HS-27A (cell line): ENCODE measurements around the gene MOCOS.
"Not testable (repeated sequence)": the region's sequence is repeated elsewhere in the genome, so short reads cannot be mapped to it uniquely, and the experiment has no call there.

Source experiments
- DNase-seq: peaks from one replicate; pipeline ENCODE4 v3.0.0-alpha.2; 2012; ENCODE audit warnings: low read depth, missing footprints

Gene MOCOS

DNA sequence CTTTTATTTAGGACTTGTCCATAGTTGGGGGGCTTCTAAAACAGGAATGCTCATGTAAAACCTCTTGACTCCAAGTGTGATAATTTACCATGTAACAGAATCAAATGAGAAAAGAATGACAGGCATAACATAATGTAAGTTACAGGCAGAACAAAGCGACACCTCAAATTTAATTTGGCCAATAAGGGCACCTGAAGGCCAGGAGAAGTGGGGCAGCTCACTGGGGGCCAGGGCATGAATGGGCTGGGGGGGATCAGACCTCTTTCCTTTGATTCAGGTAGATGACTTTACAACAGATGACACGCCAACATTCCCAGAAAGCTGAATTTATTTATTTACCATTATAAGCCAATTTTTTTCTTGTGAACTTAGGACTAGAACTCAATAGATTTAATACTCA is 14.5 kb downstream of the MOCOS start:
- no peak for DNase-seq

DNA sequence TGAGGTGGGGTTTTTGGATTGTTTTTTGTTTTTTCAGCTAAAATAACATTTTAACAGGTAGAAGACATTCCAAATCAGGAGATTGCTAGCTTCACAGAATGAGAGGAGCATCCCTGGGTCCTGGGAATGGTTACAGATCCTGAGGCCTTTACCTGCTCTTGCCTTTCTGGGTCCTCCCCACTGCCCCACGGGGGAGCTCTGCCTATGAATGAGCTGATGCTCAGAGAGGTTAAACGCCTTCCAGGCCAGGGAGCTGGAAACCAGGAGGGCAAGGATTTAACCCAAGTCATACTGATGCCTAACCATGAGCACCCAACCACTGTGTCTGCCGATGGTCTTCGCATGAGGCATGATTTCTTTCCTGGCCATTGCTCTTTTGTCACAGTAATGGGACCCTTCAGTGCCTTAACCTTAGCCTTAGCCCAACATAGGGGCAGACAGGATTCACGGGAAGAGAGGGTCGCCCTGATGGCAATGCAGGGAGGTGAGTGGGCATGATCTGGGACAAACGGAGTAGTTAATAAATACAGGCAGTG is 16.1 kb downstream of the MOCOS start:
- DNase-seq: no peak

DNA sequence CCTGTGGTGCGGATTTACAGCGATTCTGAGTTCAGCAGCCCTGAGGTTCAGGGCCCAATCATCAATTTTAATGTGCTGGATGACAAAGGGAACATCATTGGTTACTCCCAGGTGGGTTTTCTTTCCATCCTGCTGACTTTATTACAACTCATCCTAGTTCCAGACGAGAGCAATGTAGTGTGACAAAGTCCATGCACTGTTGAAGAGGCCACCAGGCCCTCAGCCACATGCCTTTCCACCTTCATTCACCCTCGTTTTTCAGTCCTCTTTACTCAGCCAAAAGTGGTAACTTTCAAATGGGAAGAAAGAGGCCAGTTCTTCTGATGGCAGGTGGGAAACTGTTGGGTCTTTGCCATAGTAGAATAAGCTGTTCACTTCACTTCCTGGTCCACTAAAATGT is 17.9 kb downstream of the MOCOS start:
- no peak for DNase-seq

DNA sequence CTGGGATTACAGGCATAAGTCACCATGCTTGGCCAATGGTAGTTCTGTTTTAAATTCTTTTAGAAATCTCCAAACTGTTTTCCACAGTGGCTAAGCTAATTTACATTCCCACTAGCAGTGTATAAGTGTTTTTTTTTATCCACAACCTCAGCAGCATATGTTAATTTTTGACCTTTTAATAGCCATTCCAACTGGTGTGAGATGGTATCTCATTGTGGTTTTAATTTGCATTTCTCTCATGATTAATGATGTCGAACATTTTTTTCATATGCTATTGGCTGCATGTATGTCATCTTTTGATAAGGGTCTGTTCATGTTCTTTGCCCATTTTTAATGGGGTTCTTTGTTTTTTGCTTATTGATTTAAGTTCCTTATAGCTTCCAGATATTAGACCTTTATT is 20.0 kb downstream of the MOCOS start:
- no peak for DNase-seq

DNA sequence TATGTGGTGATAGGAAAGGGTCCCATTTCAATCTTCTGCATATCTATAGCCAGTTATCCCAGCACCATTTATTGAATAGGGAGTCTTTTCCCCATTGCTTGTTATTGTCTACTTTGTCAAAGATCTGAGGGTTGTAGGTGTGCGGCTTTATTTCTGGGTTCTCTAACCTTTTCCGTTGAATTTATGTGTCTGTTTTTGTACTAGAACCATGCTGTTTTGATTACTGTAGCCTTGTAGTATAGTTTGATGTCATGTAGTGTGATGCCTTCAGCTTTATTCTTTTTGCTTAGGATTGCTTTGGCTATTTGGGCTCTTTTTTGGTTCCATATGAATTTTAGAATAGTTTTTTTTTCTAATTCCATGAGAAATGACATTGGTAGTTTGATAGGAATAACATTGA is 20.7 kb downstream of the MOCOS start:
- not testable (repeated sequence) for DNase-seq

DNA sequence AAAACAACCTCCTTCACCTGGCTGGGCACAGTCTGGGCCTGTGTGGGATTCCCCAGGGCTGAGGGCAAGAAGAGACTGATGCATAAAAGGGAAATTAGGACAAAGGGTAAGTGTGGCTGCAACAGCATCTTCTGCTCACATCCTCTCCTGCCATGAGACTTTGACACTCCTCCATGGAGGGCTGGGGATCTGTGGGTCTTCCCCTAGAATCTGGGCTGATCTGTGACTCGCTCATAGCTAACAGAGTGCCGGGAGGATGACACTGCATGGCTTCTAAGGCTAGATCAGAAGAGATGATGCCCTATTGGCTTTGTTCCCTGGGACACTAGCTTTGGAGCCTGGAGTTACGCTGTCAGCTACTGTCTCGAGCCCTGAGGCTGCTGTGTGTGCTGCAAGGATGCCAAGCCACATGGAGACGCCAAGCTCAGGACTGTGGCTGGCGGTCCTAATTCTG is 24.3 kb downstream of the MOCOS start:
- DNase-seq: no peak

DNA sequence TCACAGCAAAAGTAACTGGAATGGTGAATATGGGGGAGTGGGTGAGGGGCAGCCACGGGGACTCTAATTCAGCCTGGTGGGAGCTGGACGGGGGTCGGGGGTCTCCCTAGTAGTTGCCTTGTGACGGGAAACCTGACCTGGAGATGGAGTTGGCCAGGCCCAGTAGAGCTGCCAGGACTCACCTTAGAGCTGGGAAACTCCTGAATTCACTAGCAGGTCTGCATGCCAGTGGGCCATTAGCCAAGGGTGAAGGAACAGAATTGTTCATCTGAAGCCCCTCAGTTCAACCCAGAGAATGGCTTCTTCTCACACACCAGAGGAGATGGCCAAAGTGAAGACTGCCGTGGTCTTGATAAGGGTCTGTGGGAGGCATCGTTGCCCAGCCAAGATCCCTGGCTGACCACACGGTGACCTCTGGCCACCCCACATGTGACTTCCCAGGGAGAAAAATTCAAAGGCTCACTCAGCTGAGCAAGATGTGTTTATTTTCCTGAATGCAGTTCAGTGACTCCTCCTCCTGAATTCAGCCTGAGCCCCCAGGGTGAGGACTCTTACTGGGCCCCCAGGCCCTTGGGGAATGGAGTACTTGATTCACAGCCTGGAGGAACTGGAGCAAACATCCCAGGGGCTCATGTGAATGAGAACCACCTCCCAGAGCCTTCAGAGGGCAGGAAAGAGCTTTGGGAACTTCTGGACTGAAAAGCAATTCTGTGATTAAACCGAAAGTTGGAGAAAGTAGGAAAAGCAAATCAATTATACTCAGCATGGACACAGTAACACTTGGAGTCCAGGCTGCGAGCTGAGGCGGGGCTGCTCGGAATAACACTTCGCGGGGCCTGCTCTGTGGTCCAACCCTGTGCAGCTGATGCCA is 25.2 kb downstream of the MOCOS start:
- DNase-seq: no peak

DNA sequence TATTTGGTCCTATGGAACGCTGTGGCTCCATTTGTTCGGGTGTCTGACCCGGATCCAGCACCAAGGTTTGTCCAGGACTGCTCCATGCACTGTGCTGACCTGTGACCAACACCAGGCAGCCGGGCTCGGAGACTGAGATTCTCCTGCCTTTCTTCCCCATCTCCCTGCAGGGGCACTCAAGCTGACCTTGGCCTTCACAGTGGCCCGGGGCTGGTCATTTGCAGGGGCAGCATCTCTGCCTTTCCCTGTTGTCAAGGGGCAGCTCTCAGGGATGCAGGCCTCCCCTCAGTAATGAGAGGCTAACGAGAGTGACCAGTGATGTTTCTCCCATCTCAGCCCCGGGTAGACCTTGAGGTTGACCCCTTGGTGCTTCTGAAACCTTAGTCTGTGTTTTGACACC is 27.5 kb downstream of the MOCOS start:
- DNase-seq: no peak

DNA sequence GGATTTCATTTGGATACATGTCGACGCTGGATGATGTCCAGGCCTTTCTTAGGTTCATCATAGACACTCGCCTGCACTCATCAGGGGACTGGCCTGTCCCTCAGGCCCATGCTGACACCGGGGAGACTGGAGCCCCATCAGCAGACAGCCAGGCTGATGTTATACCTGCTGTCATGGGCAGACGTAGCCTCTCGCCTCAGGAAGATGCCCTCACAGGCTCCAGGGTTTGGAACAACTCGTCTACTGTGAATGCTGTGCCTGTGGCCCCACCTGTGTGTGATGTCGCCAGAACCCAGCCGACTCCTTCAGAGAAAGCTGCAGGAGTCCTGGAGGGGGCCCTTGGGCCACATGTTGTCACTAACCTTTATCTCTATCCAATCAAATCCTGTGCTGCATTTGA is 28.3 kb downstream of the MOCOS start:
- DNase-seq: no peak

DNA sequence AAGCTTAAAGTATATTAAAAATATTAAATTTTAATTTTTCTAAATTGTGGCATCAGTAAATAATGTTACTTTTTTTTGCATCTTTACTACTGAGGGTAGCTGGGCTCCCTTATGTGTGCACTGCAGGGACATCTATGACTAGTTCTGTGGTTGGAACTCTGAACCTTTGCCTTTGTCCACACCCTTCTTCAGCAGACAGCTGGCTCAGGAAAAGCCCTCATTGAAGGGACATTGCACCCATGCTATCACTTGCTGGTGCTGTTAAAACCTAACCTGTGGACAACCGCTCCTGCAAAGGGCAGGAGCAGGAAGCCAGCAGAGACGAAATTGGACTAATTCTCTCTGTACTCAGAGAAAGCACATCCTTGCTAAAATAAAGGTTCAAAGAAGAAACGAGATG is 30.1 kb downstream of the MOCOS start:
- no peak for DNase-seq

DNA sequence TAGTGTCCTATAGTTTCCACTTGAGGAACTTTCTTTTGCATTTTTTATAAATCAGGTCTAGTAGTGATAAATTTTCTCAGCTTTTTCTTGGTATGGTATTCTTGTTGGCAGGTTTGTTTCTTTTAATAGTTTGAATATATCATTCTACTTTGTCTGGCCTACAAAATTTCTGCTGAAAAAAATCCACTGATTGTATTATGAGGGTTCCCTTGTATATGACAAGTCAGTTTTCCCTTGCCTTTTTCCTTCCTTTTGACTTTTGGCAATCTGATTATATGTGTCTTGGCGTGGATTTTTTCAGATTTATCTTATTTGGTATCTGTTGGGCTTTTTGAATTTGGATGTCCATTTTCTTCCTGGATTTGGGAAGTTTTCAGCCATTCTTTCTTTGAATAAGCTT is 41.9 kb downstream of the MOCOS start:
- DNase-seq: no peak

DNA sequence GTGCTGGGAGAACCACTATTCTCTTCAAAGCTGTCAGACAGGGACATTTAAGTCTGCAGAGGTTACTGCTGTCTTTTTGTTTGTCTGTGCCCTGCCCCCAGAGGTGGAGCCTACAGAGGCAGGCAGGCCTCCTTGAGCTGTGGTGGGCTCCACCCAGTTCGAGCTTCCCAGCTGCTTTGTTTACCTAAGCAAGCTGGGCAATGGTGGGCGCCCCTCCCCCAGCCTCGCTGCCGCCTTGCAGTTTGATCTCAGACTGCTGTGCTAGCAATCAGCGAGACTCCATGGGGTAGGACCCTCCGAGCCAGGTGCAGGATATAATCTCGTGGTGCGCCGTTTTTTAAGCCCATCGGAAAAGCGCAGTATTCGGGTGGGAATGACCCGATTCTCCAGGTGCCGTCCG is 53.2 kb downstream of the MOCOS start:
- not testable (repeated sequence) for DNase-seq

DNA sequence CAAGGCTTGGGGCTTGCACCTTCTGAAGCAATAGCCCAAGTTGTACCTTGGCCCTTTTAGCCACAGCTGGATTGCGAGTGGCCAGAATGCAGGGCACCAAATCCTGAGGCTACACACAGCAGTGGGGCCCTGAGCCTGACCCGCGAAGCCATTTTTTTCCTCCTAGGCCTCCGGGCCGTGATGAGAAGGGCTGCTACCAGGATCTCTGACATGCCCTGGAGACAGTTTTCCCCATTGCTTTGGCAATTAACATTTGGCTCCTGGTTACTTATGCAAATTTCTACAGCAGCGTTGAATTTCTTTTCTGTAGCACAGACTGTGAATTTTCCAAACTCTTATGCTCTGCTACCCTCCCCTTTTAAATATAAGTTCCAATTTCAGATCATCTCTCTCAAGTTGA is 54.5 kb downstream of the MOCOS start:
- DNase-seq: no peak

DNA sequence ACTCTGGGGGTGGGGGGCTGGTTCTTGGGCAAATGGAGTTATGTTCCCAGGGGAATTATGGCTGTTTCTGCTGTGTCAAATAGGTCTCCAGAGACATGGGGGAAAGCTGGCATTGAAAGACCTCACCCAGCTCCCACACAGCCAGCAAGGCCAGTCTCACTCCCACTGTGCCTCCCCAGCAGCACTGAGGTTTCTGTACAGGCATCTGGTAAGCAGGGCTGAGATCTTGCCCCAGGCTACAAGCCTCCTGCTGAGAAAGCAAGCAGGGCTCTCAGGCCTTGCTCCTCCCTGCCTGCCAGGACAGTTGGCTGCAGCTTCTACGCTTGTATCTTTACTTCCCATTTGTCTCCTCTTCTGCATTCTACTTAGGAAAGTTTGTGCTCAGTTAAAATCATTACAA is 59.7 kb downstream of the MOCOS start:
- no peak for DNase-seq

DNA sequence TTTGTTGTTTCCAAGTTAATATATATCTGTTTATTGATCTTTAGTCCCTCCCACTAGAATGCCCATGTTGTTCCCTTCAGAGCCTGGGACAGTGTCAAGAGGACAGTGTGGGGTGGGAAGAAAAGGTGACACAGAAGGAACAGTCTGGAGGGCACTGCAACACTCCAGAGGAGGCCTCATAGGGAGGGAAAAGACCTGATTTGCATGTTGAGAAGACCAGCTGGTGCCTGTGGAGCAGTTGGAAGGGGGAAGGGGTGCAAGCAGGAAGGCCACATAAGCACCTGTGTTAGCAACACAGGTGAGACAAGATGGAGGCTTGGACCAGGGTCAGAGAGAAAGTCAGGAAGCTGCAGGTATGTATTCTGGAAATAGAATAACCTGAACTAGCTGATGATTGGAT is 62.1 kb downstream of the MOCOS start:
- DNase-seq: no peak

DNA sequence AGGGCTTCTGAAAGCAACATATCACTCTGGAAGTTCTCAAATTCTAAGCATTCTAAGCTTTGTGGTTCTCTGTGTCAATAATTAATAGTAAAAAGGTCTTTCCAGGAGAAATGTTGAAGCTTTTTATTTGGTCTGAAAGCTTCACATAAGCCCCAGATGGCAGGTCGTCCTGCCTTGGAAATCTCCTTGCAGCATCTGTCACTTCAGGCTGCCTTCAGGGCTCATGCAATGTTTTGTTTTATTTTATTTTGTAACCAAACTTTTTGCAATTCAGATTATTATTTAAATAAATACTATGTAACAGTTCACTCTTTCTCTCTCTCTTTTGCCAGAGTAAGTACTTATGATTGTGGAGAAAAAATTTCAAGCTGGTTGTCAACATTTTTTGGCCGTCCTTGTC is 63.5 kb downstream of the MOCOS start:
- DNase-seq: no peak

DNA sequence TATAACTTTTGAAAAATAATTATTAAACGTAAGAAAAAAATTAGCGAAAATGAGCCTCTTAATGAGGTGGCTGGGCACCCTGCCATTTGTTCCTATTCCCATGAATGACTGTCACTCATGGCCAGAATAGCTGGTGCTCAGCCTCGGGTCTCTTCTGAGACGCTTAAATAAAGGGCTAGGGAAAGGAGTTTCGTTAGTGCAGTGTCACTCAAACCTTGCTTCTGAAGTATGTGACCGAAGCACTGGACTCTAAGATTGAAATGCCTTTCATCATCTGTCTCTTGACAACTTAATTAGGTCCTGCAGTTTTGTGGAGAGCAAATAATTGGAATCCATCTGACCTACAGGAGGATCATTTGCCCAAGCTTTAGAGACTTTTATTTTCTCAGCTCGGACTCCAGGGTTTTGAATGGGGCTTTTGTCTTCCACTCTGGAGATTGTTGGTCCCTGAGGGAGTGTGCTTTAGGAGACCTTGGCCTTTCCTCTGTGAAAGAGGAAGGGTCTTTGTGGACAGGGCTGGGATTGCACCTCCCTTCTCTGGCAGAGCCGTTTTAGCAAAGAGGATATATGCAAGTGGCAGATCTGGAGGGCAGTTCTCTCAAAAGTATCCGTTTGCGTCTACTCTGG is 67.9 kb downstream of the MOCOS start:
- no peak for DNase-seq

DNA sequence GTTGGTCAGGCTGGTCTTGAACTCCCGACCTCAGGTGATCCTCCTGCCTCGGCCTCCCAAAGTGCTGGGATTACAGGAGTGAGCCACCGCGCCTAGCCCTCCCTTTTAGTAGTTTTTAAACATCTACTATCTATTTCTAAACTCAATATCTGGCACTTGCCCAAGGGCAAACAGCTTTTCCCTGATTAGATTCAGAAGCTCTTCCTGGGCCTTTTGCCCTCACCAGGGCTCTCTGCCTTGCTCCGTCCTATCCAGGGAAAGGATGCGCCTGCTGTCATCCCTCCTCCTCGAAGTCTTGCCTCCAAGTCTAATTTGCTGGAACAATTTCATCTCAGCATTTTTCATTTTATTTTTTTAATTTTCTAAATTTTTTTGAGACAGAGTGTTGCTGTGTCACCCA is 68.8 kb downstream of the MOCOS start:
- DNase-seq: no peak

DNA sequence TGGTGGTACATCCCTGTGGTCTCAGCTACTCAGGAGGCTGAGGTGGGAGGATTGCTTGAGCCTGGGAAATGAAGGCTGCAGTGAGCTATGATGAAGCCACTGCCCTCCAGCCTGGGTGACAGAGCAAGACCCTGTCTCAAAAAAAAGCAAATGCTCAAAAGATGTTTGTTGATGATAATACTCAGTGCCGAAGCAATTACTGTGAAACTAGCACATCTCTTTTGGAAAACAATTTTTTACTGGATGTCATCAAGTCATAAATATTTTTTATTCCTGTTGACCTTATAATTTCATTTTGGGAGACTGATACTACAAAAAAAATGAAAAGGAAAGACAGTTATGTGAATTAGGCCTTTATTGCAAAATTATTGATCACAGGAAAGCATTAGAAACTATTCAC is 75.7 kb downstream of the MOCOS start:
- DNase-seq: no peak

DNA sequence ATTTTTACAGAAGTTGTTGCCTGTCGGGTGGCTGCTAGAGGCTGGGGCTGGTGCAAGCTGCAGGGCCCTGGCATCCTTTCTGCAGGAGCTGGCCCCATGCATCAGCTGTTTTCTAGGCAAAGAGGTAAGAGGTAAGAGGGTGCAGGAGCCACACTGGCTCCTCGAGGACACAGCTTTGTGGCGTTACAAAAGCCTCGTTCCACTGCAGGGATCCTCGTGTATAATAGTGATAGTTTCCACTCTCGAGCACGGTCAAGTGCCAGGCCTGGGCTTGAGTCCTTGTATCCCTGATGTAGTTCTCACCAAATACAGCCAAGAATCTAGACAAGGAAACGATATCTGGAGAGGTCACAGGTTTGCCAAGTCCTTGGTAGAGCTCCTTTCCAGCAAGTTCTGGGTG is 77.0 kb downstream of the MOCOS start:
- no peak for DNase-seq

DNA sequence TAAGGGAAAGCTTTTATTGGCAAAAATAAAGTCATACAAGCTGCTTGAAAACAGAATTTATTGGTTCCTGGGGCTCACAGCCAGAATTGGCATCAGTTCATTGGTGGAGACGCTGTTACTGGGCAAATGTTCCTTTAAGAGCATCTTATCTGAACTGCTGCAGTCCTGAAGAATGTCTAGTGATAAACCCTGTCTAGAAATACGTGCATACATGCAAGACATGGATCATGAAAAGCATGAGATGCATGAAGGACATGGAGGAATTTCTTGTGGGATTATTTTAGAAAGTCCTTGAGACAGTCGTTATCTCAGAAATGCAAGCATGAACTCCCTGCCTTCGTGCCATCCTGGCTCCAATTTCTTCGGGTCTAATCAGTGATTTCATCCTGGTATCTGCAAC is 77.7 kb downstream of the MOCOS start:
- no peak for DNase-seq

DNA sequence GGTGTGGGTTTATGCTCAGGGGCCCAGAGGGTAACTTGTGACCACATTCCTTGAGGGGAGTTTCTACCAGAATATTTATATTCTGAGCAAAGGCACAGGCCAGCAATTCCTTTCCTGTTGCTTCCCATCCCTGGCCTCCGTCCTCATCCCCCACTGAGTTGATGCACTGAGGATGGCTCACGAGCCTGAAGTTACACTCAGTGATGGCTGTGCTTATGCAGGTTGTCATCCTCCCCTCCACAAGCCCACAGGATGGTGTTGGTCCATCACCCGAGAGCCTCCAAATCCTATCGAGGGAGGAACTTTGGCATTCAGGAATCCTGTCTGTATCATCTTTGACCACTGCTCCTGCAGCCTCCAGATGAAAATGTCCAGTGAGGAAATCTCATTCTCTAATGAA is 81.9 kb downstream of the MOCOS start:
- DNase-seq: no peak

DNA sequence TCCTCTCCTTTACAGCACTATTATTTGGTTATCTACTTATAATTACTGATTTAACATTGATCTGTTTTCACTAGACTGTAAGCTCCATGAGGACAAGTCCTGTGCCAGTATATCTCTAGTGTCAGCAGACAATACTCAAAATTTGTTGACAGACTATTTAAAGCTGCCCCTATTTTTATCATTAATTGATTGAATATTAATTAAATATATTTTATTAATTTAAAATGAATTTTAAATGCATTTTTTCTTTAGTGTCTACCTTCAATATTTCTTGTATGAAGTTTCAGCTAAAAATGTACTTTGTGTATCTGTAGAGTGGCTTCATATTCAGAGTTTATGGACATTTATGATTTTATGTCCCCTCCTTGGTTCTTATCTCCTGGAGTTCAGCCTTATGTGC is 83.9 kb downstream of the MOCOS start:
- DNase-seq: no peak

DNA sequence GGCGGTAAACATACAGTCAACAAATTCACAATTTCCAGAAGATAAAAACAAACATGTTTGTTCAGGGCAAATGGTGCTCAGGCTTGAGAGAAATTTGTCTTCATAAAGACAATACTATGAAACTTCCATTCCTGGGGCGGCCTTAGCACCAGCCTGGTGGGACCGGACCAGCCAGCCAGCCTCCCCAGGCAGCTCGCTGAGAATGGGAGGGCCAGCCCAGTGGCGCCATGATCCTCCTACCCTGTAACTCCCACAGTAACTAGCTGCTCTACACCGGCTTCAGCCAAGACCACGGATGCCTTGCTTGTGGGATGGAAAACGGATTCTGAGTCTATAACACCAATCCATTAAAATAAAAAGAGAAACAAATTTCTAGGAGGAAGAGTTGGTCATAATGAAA is 86.0 kb downstream of the MOCOS start:
- DNase-seq: no peak
